ENCODE results near the gene OTOGL. TPM values are rescaled to one million over a fixed set of nuclear protein-coding genes. Genes with fewer than 3 reads are reported as not detected.

OTOGL gene
- polyA plus RNA-seq, 3 donors, result not detected

DNA sequence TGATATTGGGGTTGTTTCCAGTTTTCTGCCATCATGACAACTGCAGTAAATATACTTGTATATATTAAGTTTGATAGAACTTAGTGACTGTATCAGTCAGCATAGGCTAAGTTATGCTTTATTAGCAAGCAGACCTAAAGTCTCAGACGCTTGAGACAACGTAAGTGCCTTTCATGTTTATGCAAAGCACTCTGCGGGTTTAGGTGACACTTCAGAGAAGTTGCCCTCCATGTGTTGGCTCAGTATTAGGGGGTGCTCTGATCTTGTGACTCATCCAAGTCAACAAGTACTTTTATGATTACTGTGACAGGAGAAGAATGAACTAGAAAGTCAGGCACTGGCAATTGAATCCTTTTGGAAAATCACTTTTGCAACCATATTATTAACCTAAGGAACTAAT is 13.3 kb upstream of the OTOGL start:
- Histone ChIP-seq H4K20me1 (ENCODE audit: insufficient read depth, low read length) (no peaks in the 10 kb centered on the region), H3K4me1 (ENCODE audit: control insufficient read depth in 1 of 2, insufficient read depth in 2 of 2, low read length in 2 of 2) (no peaks in the 10 kb centered on the region), H3K27ac (ENCODE audit: low read depth in 1 of 2, low read length in 2 of 2) (no peak overlapping the region), H3K9me3 (replicated peaks in 1 of 2; ENCODE audit: control insufficient read depth in 1 of 2, insufficient read depth in 1 of 2, low read length in 2 of 2) (no peaks in the 10 kb centered on the region), H3K4me3 (replicated peaks in 1 of 3; ENCODE audit: low read depth in 2 of 3, low read length in 3 of 3) (no peak overlapping the region), H3K36me3 (replicated peaks in 1 of 2; ENCODE audit: control insufficient read depth in 1 of 2, insufficient read depth in 2 of 2, low read length in 2 of 2) (no peaks in the 10 kb centered on the region), H3K9ac (ENCODE audit: insufficient read depth, low read length, poor library complexity, severe bottlenecking) (no peak overlapping the region), H3K79me2 (ENCODE audit: insufficient read depth, low read length) (no peaks in the 10 kb centered on the region), H3K4me2 (replicated peaks; ENCODE audit: extremely low read depth, low read length, poor library complexity, severe bottlenecking) (no peak overlapping the region), H3K27me3 (ENCODE audit: control insufficient read depth in 2 of 2, insufficient read depth in 2 of 2, low read length in 2 of 2) (no peaks in the 10 kb centered on the region), H2AFZ (ENCODE audit: insufficient read depth, low read depth, low read length, poor library complexity, severe bottlenecking) (no peak overlapping the region)
- no peaks in the 10 kb centered on the region for H3K4me1 Mint-ChIP-seq
- H3K9me3 Mint-ChIP-seq, result peaks cover 5 to 25% (median 6%) of the 10 kb centered on the region in 7 donors
- H3K27me3 Mint-ChIP-seq (ENCODE audit: low read depth in 3 of 3), result peaks cover 0 to 1% (median 0%) of the 10 kb centered on the region in 3 donors
- intact Hi-C loops (cut with micrococcal nuclease), result no loop called here
- DNase-seq, result no peak
- no peaks in the 10 kb centered on the region for H3K36me3 Mint-ChIP-seq
- WGBS (ENCODE audit: insufficient coverage), result 75% methylated on average over 2 of the region's 3 CpGs
- H3K27ac Mint-ChIP-seq, result no peak overlapping the region
- TF ChIP-seq, protein P1, sequence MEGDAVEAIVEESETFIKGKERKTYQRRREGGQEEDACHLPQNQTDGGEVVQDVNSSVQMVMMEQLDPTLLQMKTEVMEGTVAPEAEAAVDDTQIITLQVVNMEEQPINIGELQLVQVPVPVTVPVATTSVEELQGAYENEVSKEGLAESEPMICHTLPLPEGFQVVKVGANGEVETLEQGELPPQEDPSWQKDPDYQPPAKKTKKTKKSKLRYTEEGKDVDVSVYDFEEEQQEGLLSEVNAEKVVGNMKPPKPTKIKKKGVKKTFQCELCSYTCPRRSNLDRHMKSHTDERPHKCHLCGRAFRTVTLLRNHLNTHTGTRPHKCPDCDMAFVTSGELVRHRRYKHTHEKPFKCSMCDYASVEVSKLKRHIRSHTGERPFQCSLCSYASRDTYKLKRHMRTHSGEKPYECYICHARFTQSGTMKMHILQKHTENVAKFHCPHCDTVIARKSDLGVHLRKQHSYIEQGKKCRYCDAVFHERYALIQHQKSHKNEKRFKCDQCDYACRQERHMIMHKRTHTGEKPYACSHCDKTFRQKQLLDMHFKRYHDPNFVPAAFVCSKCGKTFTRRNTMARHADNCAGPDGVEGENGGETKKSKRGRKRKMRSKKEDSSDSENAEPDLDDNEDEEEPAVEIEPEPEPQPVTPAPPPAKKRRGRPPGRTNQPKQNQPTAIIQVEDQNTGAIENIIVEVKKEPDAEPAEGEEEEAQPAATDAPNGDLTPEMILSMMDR (IDR thresholded peaks at IDR 0.05), result no peak
- H3K4me3 Mint-ChIP-seq, result no peak overlapping the region

DNA sequence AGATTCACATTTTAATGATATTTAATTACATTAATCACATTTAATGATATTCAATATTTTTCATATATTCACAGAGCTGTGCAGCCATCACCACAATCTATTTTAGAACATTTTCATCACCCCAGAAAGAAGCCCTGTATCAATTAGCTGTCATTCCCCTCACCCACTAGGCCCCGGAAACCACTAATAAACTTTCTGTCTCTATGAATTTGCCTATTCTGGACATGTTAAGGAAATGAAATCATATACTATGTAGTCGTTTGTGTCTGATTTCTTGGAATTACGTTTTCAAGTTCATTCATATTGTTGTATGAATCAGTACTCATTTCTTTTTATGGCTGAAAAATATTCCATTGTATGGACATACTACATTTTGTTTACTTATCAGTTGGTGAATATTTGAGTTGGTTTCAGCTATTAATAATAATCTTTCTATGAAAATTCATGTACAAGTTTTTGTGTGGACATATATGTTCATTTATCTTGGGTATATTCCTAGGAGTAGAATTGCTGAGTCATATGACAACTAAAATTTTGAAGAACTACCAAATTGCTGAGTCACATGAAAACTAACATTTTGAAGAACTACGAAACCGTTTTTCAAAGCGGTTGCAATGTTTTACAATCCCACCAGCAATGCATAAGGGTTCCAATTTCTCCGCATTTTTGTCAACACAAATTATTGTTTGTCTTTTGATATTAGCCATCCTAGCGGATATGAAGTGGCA is 11.7 kb upstream of the OTOGL start:
- no CpG with 5 or more reads among the region's 8 CpGs for WGBS (ENCODE audit: insufficient coverage)
- Histone ChIP-seq H4K20me1 (ENCODE audit: insufficient read depth, low read length) (no peaks in the 10 kb centered on the region), H3K9me3 (replicated peaks in 1 of 2; ENCODE audit: control insufficient read depth in 1 of 2, insufficient read depth in 1 of 2, low read length in 2 of 2) (peaks cover 0 to 3% of the 10 kb centered on the region in 2 donors), H3K9ac (ENCODE audit: insufficient read depth, low read length, poor library complexity, severe bottlenecking) (no peak overlapping the region), H3K4me3 (replicated peaks in 1 of 3; ENCODE audit: low read depth in 2 of 3, low read length in 3 of 3) (no peak overlapping the region), H3K4me1 (ENCODE audit: control insufficient read depth in 1 of 2, insufficient read depth in 2 of 2, low read length in 2 of 2) (no peaks in the 10 kb centered on the region), H3K79me2 (ENCODE audit: insufficient read depth, low read length) (no peaks in the 10 kb centered on the region), H3K27ac (ENCODE audit: low read depth in 1 of 2, low read length in 2 of 2) (no peak overlapping the region), H3K36me3 (replicated peaks in 1 of 2; ENCODE audit: control insufficient read depth in 1 of 2, insufficient read depth in 2 of 2, low read length in 2 of 2) (no peaks in the 10 kb centered on the region), H3K27me3 (ENCODE audit: control insufficient read depth in 2 of 2, insufficient read depth in 2 of 2, low read length in 2 of 2) (no peaks in the 10 kb centered on the region), H3K4me2 (replicated peaks; ENCODE audit: extremely low read depth, low read length, poor library complexity, severe bottlenecking) (no peak overlapping the region), H2AFZ (ENCODE audit: insufficient read depth, low read depth, low read length, poor library complexity, severe bottlenecking) (no peak overlapping the region)
- Mint-ChIP-seq H3K4me1 (no peaks in the 10 kb centered on the region), H3K4me3 (no peak overlapping the region), H3K27ac (no peak overlapping the region), H3K9me3 (peaks cover 0 to 17% (median 9%) of the 10 kb centered on the region in 7 donors), H3K27me3 (ENCODE audit: low read depth in 3 of 3) (peaks cover 0 to 1% (median 0%) of the 10 kb centered on the region in 3 donors), H3K36me3 (no peaks in the 10 kb centered on the region)
- DNase-seq, result no peak
- intact Hi-C loops (cut with micrococcal nuclease), result no loop called here
- TF ChIP-seq, protein P1 (IDR thresholded peaks at IDR 0.05), result no peak
